ENCODE measurements around the gene IQCE. TPM values are rescaled to one million over a fixed set of nuclear protein-coding genes. Genes with fewer than 3 reads are reported as not detected.

Gene IQCE
- total RNA-seq, 4 donors from 2014 or later = 9.7 to 23.5 (median 15.6) TPM

DNA sequence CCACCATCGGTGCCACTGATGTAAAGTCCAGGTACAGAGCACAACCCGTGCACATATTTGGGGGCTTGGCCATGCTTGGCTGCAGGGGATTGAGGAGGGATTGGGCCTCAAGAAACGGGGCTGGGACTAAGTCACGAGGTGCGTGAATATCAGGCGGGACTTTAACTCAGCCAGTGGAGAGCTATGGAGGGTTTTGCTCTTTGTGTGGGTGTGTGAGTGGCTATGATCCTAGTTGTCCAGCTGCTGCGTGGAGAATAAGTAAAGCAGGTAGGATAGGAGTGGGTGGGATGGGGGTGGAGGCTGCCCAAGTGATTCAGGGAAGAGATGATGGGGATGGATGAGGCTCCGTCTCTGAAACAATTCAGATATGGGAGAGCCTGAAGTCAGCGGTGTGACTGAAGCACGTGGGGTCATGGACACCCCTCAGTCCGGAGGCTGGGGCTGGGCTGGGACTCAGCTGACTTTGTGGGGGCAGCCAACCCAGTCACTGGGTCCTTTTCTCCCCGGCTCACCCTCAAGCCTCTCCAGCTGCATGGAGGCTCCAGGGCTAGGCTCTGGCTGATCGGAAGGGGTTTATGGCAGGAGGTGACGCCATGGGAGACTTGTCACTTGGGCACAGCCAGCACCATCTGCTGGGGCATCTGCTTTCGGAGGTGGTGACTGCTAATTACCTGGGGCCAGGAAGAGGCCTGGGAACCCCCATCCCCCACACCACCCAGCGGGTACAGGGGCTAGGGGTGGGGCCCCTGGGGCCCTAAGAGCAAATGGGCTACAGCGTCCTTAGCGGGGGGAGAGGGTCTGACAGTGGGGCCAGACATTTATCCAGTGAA, 40.9 kb upstream of the IQCE start:
- no peaks in the 10 kb centered on the region for H3K36me3 ChIP-seq
- no peak for TF ChIP-seq POLR2AphosphoS5 (IDR thresholded peaks at IDR 0.05)
- no peak for TF ChIP-seq POLR2A (IDR thresholded peaks at IDR 0.05)
- TF ChIP-seq, protein P1, sequence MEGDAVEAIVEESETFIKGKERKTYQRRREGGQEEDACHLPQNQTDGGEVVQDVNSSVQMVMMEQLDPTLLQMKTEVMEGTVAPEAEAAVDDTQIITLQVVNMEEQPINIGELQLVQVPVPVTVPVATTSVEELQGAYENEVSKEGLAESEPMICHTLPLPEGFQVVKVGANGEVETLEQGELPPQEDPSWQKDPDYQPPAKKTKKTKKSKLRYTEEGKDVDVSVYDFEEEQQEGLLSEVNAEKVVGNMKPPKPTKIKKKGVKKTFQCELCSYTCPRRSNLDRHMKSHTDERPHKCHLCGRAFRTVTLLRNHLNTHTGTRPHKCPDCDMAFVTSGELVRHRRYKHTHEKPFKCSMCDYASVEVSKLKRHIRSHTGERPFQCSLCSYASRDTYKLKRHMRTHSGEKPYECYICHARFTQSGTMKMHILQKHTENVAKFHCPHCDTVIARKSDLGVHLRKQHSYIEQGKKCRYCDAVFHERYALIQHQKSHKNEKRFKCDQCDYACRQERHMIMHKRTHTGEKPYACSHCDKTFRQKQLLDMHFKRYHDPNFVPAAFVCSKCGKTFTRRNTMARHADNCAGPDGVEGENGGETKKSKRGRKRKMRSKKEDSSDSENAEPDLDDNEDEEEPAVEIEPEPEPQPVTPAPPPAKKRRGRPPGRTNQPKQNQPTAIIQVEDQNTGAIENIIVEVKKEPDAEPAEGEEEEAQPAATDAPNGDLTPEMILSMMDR (IDR thresholded peaks at IDR 0.05) = no peak
- no peak for TF ChIP-seq EP300 (IDR thresholded peaks at IDR 0.05)
- WGBS, 2 donors (ENCODE audit: low coverage in 1 of 2) = 56 to 60% methylated on average over 10 to 12 of the region's 18 CpGs
- no peak overlapping the region for H3K4me3 ChIP-seq
- H3K27me3 ChIP-seq = peaks cover 41% of the 10 kb centered on the region
- no peak for ATAC-seq
- H3K4me1 ChIP-seq = peaks cover 0 to 43% (median 20%) of the 10 kb centered on the region in 3 donors
- H3K9me3 ChIP-seq = no peaks in the 10 kb centered on the region
- no peak overlapping the region for H3K27ac ChIP-seq

DNA sequence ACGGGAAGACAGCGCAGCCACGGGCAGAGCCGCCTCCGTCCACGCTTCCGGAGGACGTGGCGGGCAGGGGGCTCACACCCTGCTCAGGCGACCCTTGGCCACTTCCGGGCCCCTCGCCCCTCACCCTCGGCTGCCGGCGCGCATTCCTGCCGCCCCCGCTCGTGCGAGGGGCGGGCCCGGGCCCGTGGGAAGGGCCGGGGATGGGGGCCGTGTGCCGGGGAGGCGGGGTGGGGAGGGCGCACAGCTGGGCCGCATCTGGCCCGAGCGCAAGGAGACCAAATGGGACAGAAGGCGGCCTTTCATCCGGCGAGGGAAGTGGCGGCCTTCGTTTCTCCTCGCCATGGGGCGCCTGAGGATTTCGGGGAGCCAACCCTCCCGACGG, 40.1 kb upstream of the IQCE start:
- Histone ChIP-seq H3K27ac (peak overlapping the region in 2 of 4 donors; percentile 43 to 63), H3K4me3 (peak overlapping the region in 1 of 2 donors; percentile 62), H3K27me3 (peaks cover 50% of the 10 kb centered on the region), H3K36me3 (no peaks in the 10 kb centered on the region), H3K4me1 (peaks cover 0 to 52% (median 20%) of the 10 kb centered on the region in 3 donors), H3K9me3 (no peaks in the 10 kb centered on the region)
- no CpG with 5 or more reads among the region's 41 CpGs for WGBS, 2 donors (ENCODE audit: low coverage in 1 of 2)
- ATAC-seq = no peak
- TF ChIP-seq, protein P1 (IDR thresholded peaks at IDR 0.05) = no peak

DNA sequence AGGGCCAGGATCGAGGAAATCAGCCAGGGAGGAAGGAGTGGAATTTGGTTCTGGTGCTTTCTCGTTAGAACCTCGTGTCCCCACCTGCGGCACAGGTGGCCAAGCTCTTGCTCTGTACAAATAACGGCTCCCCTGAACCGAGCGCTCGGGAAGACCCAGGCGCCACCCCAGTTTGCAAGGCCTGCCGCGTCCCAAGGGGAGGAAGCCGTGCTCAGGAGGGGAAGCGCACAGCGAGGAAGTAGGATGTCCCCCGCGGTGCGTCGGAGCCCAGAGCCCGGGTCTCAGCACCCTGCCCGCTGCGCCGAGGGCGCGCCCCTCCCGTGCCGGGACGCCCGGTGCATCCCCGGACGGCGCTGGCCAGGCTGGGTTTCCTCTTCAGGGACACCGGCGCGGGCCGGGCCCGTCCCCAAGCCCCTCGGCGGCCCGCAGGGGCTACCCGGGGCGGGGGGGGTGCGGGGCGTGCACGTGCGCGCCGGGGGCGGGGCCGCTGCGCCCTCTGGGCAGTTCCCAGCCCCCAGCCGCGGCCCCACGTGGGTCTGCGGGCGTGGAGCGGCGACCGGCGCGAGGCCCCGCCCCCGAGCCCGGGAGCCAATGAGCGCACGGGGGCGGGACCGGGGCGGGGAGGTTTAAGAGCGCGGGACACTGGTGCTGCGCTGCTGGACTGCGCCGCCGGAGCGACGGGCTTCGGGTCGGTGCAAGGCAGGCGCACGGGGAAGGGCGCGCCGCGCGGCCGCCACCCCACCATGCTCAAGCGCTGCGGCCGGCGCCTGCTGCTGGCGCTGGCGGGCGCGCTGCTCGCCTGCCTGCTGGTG, 39.5 kb upstream of the IQCE start, which contains the start of gene LFNG:
Gene LFNG, plus strand, starts transcription at position 656 of the 812 bp plus-strand sequence. Its CDS starts 88 bp downstream, at position 744.
- Histone ChIP-seq H3K4me1 (peaks cover 0 to 58% (median 26%) of the 10 kb centered on the region in 3 donors), H3K27me3 (peaks cover 56% of the 10 kb centered on the region), H3K4me3 (peak within 1 kb of the TSS; percentile 24 to 62), H3K27ac (peak within 1 kb of the TSS in 3 of 4 donors; percentile 43 to 63 (median 57)), H3K36me3 (no peaks in the 10 kb centered on the region), H3K9me3 (no peaks in the 10 kb centered on the region)
- TF ChIP-seq POLR2AphosphoS5 (IDR thresholded peaks at IDR 0.05) (peak; percentile 52), EP300 (IDR thresholded peaks at IDR 0.05) (no peak), POLR2A (IDR thresholded peaks at IDR 0.05) (peak; percentile 81 to 82)
- TF ChIP-seq, protein P1 (IDR thresholded peaks at IDR 0.05) = peak in 1 of 4 experiments; percentile 16
- peak; percentile 92 for ATAC-seq
- no CpG with 5 or more reads among the region's 95 CpGs for WGBS, 2 donors (ENCODE audit: low coverage in 1 of 2)

DNA sequence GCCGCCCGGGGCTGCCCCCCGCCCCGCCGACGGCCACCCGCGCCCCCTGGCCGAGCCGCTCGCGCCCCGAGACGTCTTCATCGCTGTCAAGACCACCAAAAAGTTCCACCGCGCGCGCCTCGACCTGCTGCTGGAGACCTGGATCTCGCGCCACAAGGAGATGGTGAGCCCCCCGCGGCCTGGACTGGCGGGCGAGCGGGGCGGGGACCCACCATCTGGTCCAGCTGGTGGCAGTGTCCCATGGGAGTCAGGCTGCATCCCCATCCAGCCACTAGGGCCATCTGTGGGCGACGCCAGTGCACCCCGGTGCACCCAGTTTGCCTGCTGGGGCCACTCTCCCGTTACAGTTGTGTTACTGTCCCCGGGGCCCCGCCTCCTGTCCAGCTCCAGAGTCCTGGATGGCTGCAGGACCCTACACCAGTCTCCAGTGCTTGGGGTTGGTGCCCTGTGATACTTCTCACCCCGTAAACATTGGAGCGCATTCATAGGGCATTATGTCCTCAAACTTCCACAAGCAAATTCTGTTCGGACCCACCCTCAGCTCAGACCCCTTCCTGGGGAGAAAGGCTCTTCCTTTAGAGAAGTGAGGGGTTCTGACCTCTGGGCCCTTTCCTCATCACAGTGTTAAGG, 38.5 kb upstream of the IQCE start:
- no peak for ATAC-seq
- peaks cover 0 to under 1% of the 10 kb centered on the region in 2 donors for H3K36me3 ChIP-seq
- WGBS, 2 donors (ENCODE audit: low coverage in 1 of 2) = 44% methylated on average over 2 of the region's 37 CpGs; no CpG with 5 or more reads in 1 of the 2 donors
- no peak for TF ChIP-seq EP300 (IDR thresholded peaks at IDR 0.05)
- TF ChIP-seq POLR2AphosphoS5 (IDR thresholded peaks at IDR 0.05) = no peak
- TF ChIP-seq POLR2A (IDR thresholded peaks at IDR 0.05) = no peak
- H3K27me3 ChIP-seq = peaks cover 65% of the 10 kb centered on the region
- no peaks in the 10 kb centered on the region for H3K9me3 ChIP-seq
- H3K4me3 ChIP-seq = peak overlapping the region; percentile 12 to 62
- peaks cover 0 to 67% (median 30%) of the 10 kb centered on the region in 3 donors for H3K4me1 ChIP-seq
- peak overlapping the region in 2 of 4 donors; percentile 10 to 61 for H3K27ac ChIP-seq

All from gastroesophageal sphincter (tissue), 4 donors.